Trophoblast cell (in vitro differentiated cells and primary cell): ENCODE measurements around the gene LPAR1.

ENCODE experiments used
- DNase-seq, 2 donors: peaks; one replicate each; pipeline ENCODE4 v3.0.0-alpha.2; 2016
- H2AFZ ChIP-seq: 2 replicates; pipeline ENCODE4 v1.6.1; 2013; ENCODE audit warnings: low read length, moderate library complexity, mild to moderate bottlenecking; ENCODE audit not compliant: insufficient read depth, poor library complexity
- H2AK5ac ChIP-seq: 2 replicates; pipeline ENCODE4 v1.6.1; 2013; ENCODE audit warnings: mild to moderate bottlenecking, low read length
- H2BK120ac ChIP-seq: 2 replicates; pipeline ENCODE4 v1.6.1; 2013; ENCODE audit warnings: low read length, mild to moderate bottlenecking, moderate library complexity; ENCODE audit not compliant: insufficient read depth, poor library complexity
- H2BK12ac ChIP-seq: 2 replicates; pipeline ENCODE4 v1.6.1; 2013; ENCODE audit warnings: mild to moderate bottlenecking, low read length, moderate library complexity
- H2BK5ac ChIP-seq: 2 replicates; pipeline ENCODE4 v1.6.1; 2013; ENCODE audit warnings: low read length, low read depth, moderate library complexity, mild to moderate bottlenecking; ENCODE audit not compliant: poor library complexity
- H3K14ac ChIP-seq: 2 replicates; pipeline ENCODE4 v1.6.1; 2013; ENCODE audit warnings: mild to moderate bottlenecking, low read length
- H3K18ac ChIP-seq: 2 replicates; pipeline ENCODE4 v1.6.1; 2013; ENCODE audit warnings: mild to moderate bottlenecking, low read length
- H3K23ac ChIP-seq: 2 replicates; pipeline ENCODE4 v1.6.1; 2013; ENCODE audit warnings: low read length
- H3K27ac ChIP-seq: 2 replicates; pipeline ENCODE4 v1.5.1; 2013; ENCODE audit warnings: low read depth, mild to moderate bottlenecking, inconsistent platforms, low read length, moderate library complexity
- H3K27me3 ChIP-seq: 2 replicates; pipeline ENCODE4 v1.6.1; 2013; ENCODE audit warnings: inconsistent platforms, mild to moderate bottlenecking, low read length, moderate library complexity; ENCODE audit not compliant: insufficient read depth
- H3K36me3 ChIP-seq, 2 experiments: 1 replicate in 1 of 2; 2 replicates in 1 of 2; pipeline ENCODE4 v1.6.1; 2013; ENCODE audit warnings: low read length in 2 of 2, mild to moderate bottlenecking in 2 of 2, moderate library complexity in 1 of 2; ENCODE audit not compliant: insufficient read depth in 2 of 2, control insufficient read depth in 1 of 2
- H3K4ac ChIP-seq: 2 replicates; pipeline ENCODE4 v1.6.1; 2013; ENCODE audit warnings: low read depth, mild to moderate bottlenecking, low read length, moderate library complexity
- H3K4me1 ChIP-seq, 2 experiments: 1 replicate in 1 of 2; 2 replicates in 1 of 2; pipeline ENCODE4 v1.6.1; 2013; ENCODE audit warnings: low read length in 2 of 2, mild to moderate bottlenecking in 2 of 2, moderate library complexity in 1 of 2; ENCODE audit not compliant: insufficient read depth in 2 of 2, control insufficient read depth in 1 of 2
- H3K4me2 ChIP-seq: 2 replicates; pipeline ENCODE4 v1.6.1; 2013; ENCODE audit warnings: inconsistent platforms, mild to moderate bottlenecking, low read length, moderate library complexity
- H3K4me3 ChIP-seq: 2 replicates; pipeline ENCODE4 v1.5.1; 2013; ENCODE audit warnings: mild to moderate bottlenecking, low read depth, low read length, inconsistent platforms
- H3K79me1 ChIP-seq: one replicate; pipeline ENCODE4 v1.6.1; 2013; ENCODE audit warnings: low read length
- H3K79me2 ChIP-seq: 2 replicates; pipeline ENCODE4 v1.6.1; 2013; ENCODE audit warnings: low read length, mild to moderate bottlenecking; ENCODE audit not compliant: control insufficient read depth, insufficient read depth, poor library complexity
- H3K9ac ChIP-seq: 2 replicates; pipeline ENCODE4 v1.6.1; 2013; ENCODE audit warnings: mild to moderate bottlenecking, low read length
- H3K9me3 ChIP-seq: 2 replicates; pipeline ENCODE4 v1.6.1; 2013; ENCODE audit warnings: low read depth, mild to moderate bottlenecking, control low read depth, inconsistent platforms, low read length; ENCODE audit not compliant: insufficient read depth
- H4K12ac ChIP-seq: 2 replicates; pipeline ENCODE4 v1.6.1; 2013; ENCODE audit warnings: low read depth, mild to moderate bottlenecking, low read length, moderate library complexity
- H4K8ac ChIP-seq: 2 replicates; pipeline ENCODE4 v1.6.1; 2013; ENCODE audit warnings: low read depth, mild to moderate bottlenecking, low read length, moderate library complexity
- H4K91ac ChIP-seq: one replicate; pipeline ENCODE4 v1.6.1; 2013; ENCODE audit warnings: low read depth, mild to moderate bottlenecking, low read length, moderate library complexity
- WGBS: extraction: QIAGEN DNeasy Blood & Tissue Kit; methylation state at CpG from one replicate; pipeline ENCODE4 v1.1.7; 2013; ENCODE audit warnings: missing lambda C conversion rate; ENCODE audit not compliant: insufficient read length, insufficient coverage; ENCODE audit errors: extremely low coverage; 5-methylcytosine and 5-hydroxymethylcytosine counted together

Gene LPAR1

GRCh38 chr9:110877374-110877773, 160.9 kb downstream of the LPAR1 start:
- Histone ChIP-seq H3K23ac (no peak overlapping the region), H4K8ac (no peak overlapping the region), H4K91ac (no peak overlapping the region)

DNA sequence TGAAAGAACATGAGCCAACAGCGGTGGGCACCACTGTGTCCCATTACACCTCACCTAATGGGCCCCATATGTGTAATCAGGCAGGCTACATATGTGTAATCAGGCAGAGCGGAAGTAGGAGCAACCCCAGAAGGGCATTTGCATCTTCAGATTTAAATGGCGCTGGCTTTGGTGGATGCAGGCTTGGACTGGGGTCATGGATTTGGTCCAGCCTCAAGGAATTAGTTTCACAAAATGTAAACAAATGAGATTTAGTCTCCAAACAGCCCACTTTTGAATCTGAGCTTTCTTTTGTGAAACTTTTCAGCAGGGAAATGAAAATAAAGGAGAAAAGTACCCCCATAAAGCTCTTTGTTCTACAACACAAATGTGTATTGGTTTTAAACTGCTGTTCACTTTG, 161.3 kb downstream of the LPAR1 start:
- Histone ChIP-seq H3K79me1 (no peaks in the 10 kb centered on the region), H3K9ac (no peak overlapping the region), H3K14ac (no peak overlapping the region), H3K79me2 (no peaks in the 10 kb centered on the region), H3K4me3 (no peak overlapping the region), H3K9me3 (no peaks in the 10 kb centered on the region), H3K4ac (no peak overlapping the region), H2AFZ (no peak overlapping the region), H2BK12ac (no peak overlapping the region), H4K91ac (no peak overlapping the region), H2AK5ac (no peak overlapping the region), H3K4me2 (no peak overlapping the region), H2BK120ac (no peak overlapping the region), H4K8ac (no peak overlapping the region), H2BK5ac (no peak overlapping the region), H3K27ac (no peak overlapping the region), H3K23ac (no peak overlapping the region), H4K12ac (no peak overlapping the region), H3K36me3 (no peaks in the 10 kb centered on the region), H3K18ac (no peak overlapping the region), H3K4me1 (no peaks in the 10 kb centered on the region), H3K27me3 (no peaks in the 10 kb centered on the region)
- no CpG with 5 or more reads among the region's 3 CpGs for WGBS
- no peak for DNase-seq

More at GRCh38 chr9:110877374-110877773, 160.9 kb downstream of the LPAR1 start:
- H2BK5ac ChIP-seq: no peak overlapping the region
- no peaks in the 10 kb centered on the region for H3K79me1 ChIP-seq
- no peak overlapping the region for H3K18ac ChIP-seq
- H3K9me3 ChIP-seq: no peaks in the 10 kb centered on the region
- H3K27me3 ChIP-seq: no peaks in the 10 kb centered on the region
- no peak overlapping the region for H2AFZ ChIP-seq
- no peak overlapping the region for H3K9ac ChIP-seq
- no peak overlapping the region for H3K27ac ChIP-seq
- H2BK120ac ChIP-seq: no peak overlapping the region
- no peak overlapping the region for H3K4me2 ChIP-seq
- no peak overlapping the region for H2BK12ac ChIP-seq
- no peak overlapping the region for H3K4ac ChIP-seq
- H2AK5ac ChIP-seq: no peak overlapping the region
- no peaks in the 10 kb centered on the region for H3K79me2 ChIP-seq
- DNase-seq: no peak
- H4K12ac ChIP-seq: no peak overlapping the region
- no peaks in the 10 kb centered on the region for H3K4me1 ChIP-seq
- no peak overlapping the region for H3K14ac ChIP-seq
- no peak overlapping the region for H3K4me3 ChIP-seq
- H3K36me3 ChIP-seq: no peaks in the 10 kb centered on the region

DNA sequence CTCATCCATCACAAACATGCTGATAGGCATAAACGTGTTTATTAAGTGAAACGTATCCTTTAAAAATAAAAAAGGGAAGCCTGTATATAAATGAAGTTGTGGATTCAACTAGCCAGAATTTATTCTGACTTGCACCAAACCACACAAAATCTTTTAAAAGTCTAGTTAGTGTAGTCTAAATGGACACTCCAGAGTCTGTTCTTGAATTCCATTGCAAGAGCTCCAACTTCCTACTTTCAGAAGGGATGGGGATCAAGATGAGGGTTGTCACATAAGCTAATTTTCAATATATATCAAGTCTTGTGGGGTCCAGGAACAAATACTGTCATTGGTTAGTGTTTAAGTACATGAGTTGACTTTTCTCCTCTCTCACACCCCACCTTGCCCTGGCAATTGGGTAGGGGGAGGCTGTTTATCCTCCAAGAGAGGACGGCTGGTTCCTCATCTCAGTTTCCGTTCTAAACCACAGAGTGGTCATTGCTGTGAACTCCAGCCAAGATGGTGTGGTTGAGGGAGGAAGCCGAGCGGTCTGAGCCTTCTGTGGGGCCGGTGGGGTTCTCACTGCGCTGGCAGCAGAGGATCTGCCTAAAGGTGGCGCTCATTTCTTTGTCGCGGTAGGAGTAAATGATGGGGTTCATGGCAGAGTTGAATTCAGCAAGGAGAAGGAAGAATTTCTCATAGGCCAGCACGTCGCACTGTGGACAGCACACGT, 163.2 kb downstream of the LPAR1 start:
- H2AFZ ChIP-seq: no peak overlapping the region
- H3K4me3 ChIP-seq: no peak overlapping the region
- H2BK120ac ChIP-seq: no peak overlapping the region
- H2BK5ac ChIP-seq: no peak overlapping the region
- H3K23ac ChIP-seq: no peak overlapping the region
- H3K27ac ChIP-seq: no peak overlapping the region
- no peak overlapping the region for H3K4me2 ChIP-seq
- H2AK5ac ChIP-seq: no peak overlapping the region
- H4K12ac ChIP-seq: no peak overlapping the region
- no peak overlapping the region for H2BK12ac ChIP-seq
- no CpG with 5 or more reads among the region's 14 CpGs for WGBS
- H3K9me3 ChIP-seq: no peaks in the 10 kb centered on the region
- no peak overlapping the region for H4K8ac ChIP-seq
- no peaks in the 10 kb centered on the region for H3K79me1 ChIP-seq
- no peak overlapping the region for H3K18ac ChIP-seq
- no peak overlapping the region for H3K9ac ChIP-seq
- no peak overlapping the region for H4K91ac ChIP-seq
- H3K36me3 ChIP-seq: no peaks in the 10 kb centered on the region
- H3K4ac ChIP-seq: no peak overlapping the region
- no peaks in the 10 kb centered on the region for H3K4me1 ChIP-seq
- DNase-seq: peak in 1 of 2 donors; percentile 13
- H3K79me2 ChIP-seq: no peaks in the 10 kb centered on the region
- no peak overlapping the region for H3K14ac ChIP-seq
- no peaks in the 10 kb centered on the region for H3K27me3 ChIP-seq

- no peak for DNase-seq
- WGBS: no CpG with 5 or more reads among the region's 6 CpGs
- Histone ChIP-seq H3K14ac (no peak overlapping the region), H3K79me2 (no peaks in the 10 kb centered on the region), H4K91ac (no peak overlapping the region), H3K79me1 (no peaks in the 10 kb centered on the region), H3K27me3 (no peaks in the 10 kb centered on the region), H3K4me3 (no peak overlapping the region), H3K36me3 (no peaks in the 10 kb centered on the region), H2BK5ac (no peak overlapping the region), H2AK5ac (no peak overlapping the region), H3K4me1 (no peaks in the 10 kb centered on the region), H3K9ac (no peak overlapping the region), H3K9me3 (no peaks in the 10 kb centered on the region), H3K23ac (no peak overlapping the region), H3K18ac (no peak overlapping the region), H4K8ac (no peak overlapping the region), H3K4me2 (no peak overlapping the region), H2BK12ac (no peak overlapping the region), H2AFZ (no peak overlapping the region), H3K27ac (no peak overlapping the region), H3K4ac (no peak overlapping the region), H4K12ac (no peak overlapping the region), H2BK120ac (no peak overlapping the region)
Observed at GRCh38 chr9:110872920-110873319, 165.3 kb downstream of the LPAR1 start.
